Stimulated activated CD8-positive, alpha-beta memory T cell treated with anti-CD3 and anti-CD28 coated beads, Interleukin-4, amount 100 ng/mL, for 24 hours (primary cell): ENCODE data around the gene RACGAP1.
A peak's percentile ranks its signal among the peaks of the same experiment; 100 is the strongest.

Source experiments
- DNase-seq: peaks from one replicate; pipeline ENCODE4 v3.0.0-alpha.2; 2020; ENCODE audit warnings: low read depth

Gene RACGAP1

GRCh38 chr12:50056639-50056976 is 31.3 kb upstream of the RACGAP1 start:
- DNase-seq: no peak

GRCh38 chr12:50055831-50056638 is 30.7 kb upstream of the RACGAP1 start:
- DNase-seq: peak; percentile 30

- DNase-seq: no peak
These were observed 28.3 kb upstream of the RACGAP1 start for GRCh38 chr12:50053583-50053982.

GRCh38 chr12:50052964-50053363 is 27.7 kb upstream of the RACGAP1 start:
- no peak for DNase-seq

- DNase-seq: no peak
These were observed 27.2 kb upstream of the RACGAP1 start for GRCh38 chr12:50052544-50052943.

- no peak for DNase-seq
These were observed 26.0 kb upstream of the RACGAP1 start for GRCh38 chr12:50051101-50051806.

DNA sequence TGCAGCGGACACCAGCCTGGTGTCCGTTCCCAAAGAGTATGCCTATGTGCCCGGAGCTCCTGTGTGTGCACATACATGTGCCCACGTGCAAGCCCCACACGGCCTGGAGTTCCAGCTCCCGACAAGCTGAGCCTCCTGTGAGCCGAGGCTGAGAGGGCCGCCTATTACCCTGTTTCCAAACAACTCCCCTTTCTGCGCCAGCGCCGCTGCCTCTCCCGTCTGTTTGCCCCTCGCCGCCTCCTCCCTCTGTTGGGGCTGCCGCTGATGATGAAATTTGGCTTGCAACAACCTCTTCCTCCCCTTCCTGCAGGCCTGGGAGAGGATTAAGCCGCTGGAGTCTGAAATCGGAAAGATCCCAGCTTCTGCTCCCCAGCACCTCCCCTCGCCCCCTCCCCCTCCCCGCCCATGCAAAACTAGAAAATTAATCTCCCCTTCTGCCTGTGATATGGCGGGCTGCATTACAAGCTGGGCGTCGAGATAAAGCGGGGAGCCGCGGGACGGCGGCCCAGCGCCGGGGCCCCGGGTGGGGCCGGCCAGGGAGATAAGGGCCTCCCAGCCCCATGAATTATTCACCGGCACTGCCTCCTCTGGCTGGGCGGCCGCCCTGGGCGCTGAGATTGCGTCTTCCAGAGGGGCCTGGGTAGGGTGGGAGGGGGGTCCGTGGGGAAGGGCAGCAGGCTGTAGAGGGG is 25.3 kb upstream of the RACGAP1 start:
- DNase-seq: no peak

- no peak for DNase-seq
These were observed 24.8 kb upstream of the RACGAP1 start for GRCh38 chr12:50050119-50050385.

- no peak for DNase-seq
These were observed 24.2 kb upstream of the RACGAP1 start for GRCh38 chr12:50049254-50050118.

GRCh38 chr12:50047693-50048250 is 22.5 kb upstream of the RACGAP1 start:
- no peak for DNase-seq

GRCh38 chr12:50043854-50044253 is 18.6 kb upstream of the RACGAP1 start:
- no peak for DNase-seq

GRCh38 chr12:50043308-50043707 is 18.0 kb upstream of the RACGAP1 start:
- no peak for DNase-seq

GRCh38 chr12:50042693-50043092 is 17.4 kb upstream of the RACGAP1 start:
- no peak for DNase-seq

DNA sequence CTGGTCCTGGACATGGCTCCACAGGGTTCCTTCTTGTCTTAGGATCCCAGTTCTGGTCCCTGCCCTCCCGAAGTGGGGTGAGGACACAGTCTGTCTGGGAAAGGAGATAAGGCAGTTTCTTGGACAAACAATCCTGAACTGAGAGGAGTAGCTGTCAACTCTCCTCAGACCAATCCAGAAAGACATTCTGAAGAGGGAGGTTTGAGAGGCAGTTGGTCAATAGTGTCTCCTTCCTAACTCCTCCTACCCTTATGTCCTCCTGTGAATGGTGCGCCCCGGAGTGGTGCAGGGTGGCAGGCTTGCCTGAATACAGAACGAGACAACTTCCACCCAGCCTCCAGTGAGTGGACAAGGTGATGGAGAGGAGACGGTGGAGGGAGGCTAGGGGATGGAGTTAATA is 16.7 kb upstream of the RACGAP1 start:
- no peak for DNase-seq

DNA sequence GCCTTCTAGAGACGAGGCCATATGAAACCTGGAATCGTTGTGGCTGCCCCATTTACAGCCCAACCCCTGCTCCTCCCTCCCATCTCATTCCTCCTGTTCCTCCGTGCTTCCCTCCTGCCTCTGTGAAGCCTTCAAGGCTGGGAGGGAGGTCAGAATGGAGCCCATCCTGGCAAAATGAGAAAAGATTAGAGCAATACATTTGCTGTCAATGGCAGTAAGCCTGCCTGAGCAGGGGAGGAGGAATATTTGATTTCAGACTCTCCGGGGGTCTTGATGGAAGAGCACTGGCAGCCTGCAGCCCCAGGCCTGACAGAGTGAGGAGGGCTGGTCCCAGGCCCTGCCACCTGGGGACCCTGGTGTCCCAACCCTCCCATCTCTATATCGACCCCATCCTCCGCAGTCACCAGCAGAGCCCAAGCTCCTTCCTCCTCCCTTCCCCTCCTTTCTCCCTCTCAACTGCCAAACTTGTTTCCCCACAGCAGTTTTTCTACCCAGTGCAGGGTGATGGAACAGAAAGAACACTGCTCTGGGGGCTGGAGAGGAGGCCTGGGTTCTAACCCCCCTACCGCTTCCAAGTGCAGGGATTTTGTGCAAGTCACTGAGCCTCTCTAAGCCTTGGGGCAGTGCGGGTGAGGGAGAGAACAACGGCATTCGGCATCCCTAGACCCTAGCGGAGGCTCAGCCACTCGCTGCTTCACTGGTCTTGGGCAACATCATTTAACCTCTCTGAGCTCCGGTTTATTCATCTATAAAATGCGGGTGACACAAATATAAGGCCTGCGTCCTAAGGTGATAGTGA is 16.0 kb upstream of the RACGAP1 start:
- DNase-seq: no peak

- no peak for DNase-seq
These were observed 15.4 kb upstream of the RACGAP1 start for GRCh38 chr12:50040657-50041056.

- DNase-seq: peak; percentile 82
These were observed 14.0 kb upstream of the RACGAP1 start for GRCh38 chr12:50039151-50039835.

DNA sequence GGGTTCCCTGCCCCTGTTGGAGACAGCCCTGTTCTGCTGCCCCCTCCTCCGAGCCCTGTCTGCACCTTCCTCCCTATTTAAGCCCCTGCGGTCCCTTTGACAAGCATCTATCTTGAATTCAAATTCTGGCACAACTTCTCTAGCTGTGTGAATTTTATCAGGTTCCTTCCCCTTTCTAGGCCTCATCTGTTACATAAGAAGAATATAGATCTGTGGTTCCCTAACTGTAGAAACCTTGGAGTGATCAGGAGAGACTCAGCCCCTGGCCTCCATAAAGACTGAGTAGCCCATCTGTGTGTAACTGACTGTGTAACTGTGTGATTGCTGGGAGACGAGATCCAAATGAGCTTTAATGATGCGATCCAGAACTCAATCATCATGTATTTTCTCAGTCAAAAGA is 13.0 kb upstream of the RACGAP1 start:
- no peak for DNase-seq

GRCh38 chr12:50032854-50033581 is 7.7 kb upstream of the RACGAP1 start:
- DNase-seq: no peak

GRCh38 chr12:50032515-50032853 is 7.2 kb upstream of the RACGAP1 start:
- no peak for DNase-seq
